ENCODE results near the gene UQCC5. TPM values are rescaled to one million over a fixed set of nuclear protein-coding genes. Genes with fewer than 3 reads are reported as not detected.
"Not testable (repeated sequence)": the region's sequence is repeated elsewhere in the genome, so short reads cannot be mapped to it uniquely, and the experiment has no call there.

UQCC5 gene
- total and polyA plus RNA-seq, 2 donors from 2014 or later: 26.8 to 135 TPM

DNA sequence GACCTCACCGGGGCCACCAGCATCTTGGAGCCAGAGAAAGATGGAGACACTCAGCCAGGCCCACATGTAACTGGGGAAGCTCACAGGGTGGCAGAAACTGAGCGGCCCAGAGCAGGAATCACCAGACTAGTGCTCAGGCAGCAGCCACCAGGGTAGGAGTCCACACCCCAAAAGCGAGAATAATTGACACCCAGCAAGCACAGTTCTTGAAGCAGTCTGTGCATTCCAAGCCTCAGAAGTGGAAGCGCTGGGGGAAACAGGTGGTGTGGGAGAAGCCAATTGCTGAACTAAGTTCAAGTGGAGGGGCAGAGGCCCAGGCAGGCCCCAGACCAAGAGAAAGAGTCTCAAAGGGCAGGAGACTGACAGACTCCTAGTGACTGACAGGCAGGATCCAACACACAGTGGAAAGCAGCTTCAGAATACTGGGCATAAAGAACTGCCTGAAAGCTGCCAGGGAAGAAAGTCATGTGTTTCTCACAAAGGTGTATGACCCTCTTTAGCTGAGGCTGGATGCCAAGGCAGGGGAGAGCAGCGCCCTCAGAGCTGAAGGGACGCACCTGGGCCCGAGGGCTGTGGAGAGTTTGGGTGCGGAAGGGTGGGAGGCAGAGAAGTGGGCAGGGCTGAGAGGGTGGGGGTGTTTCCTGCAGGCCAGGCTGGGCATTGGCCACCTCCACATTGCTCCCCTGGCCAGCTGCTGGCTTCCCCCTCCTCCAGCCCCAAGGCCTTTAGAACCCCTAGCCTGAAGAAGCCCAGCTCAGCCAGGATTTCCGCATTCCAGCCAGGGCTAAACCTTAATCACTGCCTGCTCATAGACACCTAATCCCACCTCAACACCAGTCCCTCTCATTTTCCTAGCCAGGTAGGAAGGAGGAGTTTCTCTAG is 10.5 kb upstream of the UQCC5 start:
- H3K9ac ChIP-seq (ENCODE audit: low read length in 3 of 3): peak overlapping the region in 1 of 3 donors; percentile 29
- H3K27me3 ChIP-seq (ENCODE audit: control insufficient read depth, insufficient read depth, low read length): no peaks in the 10 kb centered on the region
- no peak overlapping the region for H3K4me3 ChIP-seq (ENCODE audit: low read length in 3 of 3)
- H3K27ac ChIP-seq (ENCODE audit: low read depth in 2 of 2, low read length in 2 of 2): peak overlapping the region; percentile 87 to 88
- H3K9me3 ChIP-seq (ENCODE audit: control insufficient read depth in 2 of 3, insufficient read depth in 1 of 3, low read length in 3 of 3): no peaks in the 10 kb centered on the region
- H3K4me1 ChIP-seq (ENCODE audit: control insufficient read depth in 2 of 3, insufficient read depth in 2 of 3, low read depth in 1 of 3, low read length in 3 of 3): peaks cover 0 to 24% (median 5%) of the 10 kb centered on the region in 3 donors
- no peak for FAIRE-seq
- intact Hi-C loops (cut with DNase I): no loop called here
- TF ChIP-seq, protein P1, sequence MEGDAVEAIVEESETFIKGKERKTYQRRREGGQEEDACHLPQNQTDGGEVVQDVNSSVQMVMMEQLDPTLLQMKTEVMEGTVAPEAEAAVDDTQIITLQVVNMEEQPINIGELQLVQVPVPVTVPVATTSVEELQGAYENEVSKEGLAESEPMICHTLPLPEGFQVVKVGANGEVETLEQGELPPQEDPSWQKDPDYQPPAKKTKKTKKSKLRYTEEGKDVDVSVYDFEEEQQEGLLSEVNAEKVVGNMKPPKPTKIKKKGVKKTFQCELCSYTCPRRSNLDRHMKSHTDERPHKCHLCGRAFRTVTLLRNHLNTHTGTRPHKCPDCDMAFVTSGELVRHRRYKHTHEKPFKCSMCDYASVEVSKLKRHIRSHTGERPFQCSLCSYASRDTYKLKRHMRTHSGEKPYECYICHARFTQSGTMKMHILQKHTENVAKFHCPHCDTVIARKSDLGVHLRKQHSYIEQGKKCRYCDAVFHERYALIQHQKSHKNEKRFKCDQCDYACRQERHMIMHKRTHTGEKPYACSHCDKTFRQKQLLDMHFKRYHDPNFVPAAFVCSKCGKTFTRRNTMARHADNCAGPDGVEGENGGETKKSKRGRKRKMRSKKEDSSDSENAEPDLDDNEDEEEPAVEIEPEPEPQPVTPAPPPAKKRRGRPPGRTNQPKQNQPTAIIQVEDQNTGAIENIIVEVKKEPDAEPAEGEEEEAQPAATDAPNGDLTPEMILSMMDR (IDR thresholded peaks at IDR 0.05; ENCODE audit: borderline replicate concordance, extremely low read depth, insufficient read depth): no peak
- DNase-seq: peak in 4 of 5 donors; percentile 17 to 87 (median 32)
- H3K36me3 ChIP-seq (ENCODE audit: control insufficient read depth in 2 of 3, insufficient read depth in 3 of 3, low read length in 3 of 3): peaks cover 0 to 2% (median 2%) of the 10 kb centered on the region in 3 donors

DNA sequence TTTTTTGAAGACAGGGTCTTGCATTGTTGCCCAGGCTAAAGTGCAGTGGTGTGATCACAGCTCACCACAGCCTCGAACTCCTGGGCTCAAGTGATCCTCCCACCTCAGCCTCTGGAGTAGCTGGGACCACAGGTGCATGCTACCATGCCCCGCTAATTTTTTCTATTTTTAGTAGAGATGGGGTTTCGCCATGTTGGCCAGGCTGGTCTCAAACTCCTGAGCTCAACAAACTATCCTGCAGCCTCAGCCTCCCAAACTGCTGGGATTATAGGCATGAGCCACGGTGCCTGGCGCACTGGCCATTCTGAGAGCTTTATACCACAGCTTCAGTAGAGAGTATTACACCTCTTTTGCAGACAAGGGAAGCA is 9.8 kb upstream of the UQCC5 start:
- H3K9ac ChIP-seq (ENCODE audit: low read length in 3 of 3); intact Hi-C loops (cut with DNase I); H3K27me3 ChIP-seq (ENCODE audit: control insufficient read depth, insufficient read depth, low read length); DNase-seq; H3K36me3 ChIP-seq (ENCODE audit: control insufficient read depth in 2 of 3, insufficient read depth in 3 of 3, low read length in 3 of 3); H3K4me3 ChIP-seq (ENCODE audit: low read length in 3 of 3); FAIRE-seq; H3K9me3 ChIP-seq (ENCODE audit: control insufficient read depth in 2 of 3, insufficient read depth in 1 of 3, low read length in 3 of 3): not testable (repeated sequence)
- H3K4me1 ChIP-seq (ENCODE audit: control insufficient read depth in 2 of 3, insufficient read depth in 2 of 3, low read depth in 1 of 3, low read length in 3 of 3): peaks cover 0 to 24% (median 5%) of the 10 kb centered on the region in 3 donors
- H3K27ac ChIP-seq (ENCODE audit: low read depth in 2 of 2, low read length in 2 of 2): peak overlapping the region; percentile 11 to 87

DNA sequence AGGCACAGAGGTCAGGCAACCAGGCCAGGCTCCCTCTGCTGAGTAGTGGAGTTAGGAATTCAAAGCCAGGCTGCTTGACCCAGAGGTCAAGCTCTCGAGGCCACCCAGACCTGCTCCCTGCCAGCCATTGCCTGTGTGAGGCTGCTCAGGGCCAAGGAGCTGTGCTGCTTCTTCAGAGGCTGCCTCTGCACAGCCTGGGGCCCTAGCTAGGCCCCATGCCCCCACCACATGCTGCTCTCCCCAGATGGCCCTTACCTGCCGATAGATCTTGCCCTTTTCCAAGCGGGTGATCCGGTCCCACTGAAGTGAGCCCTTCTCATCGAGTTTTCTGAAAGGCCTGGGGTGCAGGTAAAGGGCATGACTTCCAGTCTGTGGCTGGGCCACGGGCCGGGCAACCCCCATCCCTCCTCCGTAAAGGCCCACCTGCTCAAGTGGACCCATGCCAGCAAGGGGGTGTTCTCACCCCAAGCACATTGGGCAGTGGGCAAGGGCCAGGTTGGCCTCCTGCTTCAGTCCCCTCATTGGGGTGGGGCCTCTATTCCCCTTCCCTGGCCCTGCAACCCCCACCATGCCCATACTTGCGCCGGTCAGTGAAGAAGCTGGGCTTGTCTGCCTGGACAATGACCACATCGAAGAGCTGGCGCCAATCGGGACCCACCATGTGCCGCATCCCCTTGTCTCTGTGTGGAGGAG is 9.2 kb upstream of the UQCC5 start:
- Histone ChIP-seq H3K36me3 (ENCODE audit: control insufficient read depth in 2 of 3, insufficient read depth in 3 of 3, low read length in 3 of 3) (peaks cover 0 to 2% (median 2%) of the 10 kb centered on the region in 3 donors), H3K9ac (ENCODE audit: low read length in 3 of 3) (no peak overlapping the region), H3K9me3 (ENCODE audit: control insufficient read depth in 2 of 3, insufficient read depth in 1 of 3, low read length in 3 of 3) (no peaks in the 10 kb centered on the region), H3K27ac (ENCODE audit: low read depth in 2 of 2, low read length in 2 of 2) (peak overlapping the region in 1 of 2 donors; percentile 23), H3K27me3 (ENCODE audit: control insufficient read depth, insufficient read depth, low read length) (no peaks in the 10 kb centered on the region), H3K4me3 (ENCODE audit: low read length in 3 of 3) (no peak overlapping the region), H3K4me1 (ENCODE audit: control insufficient read depth in 2 of 3, insufficient read depth in 2 of 3, low read depth in 1 of 3, low read length in 3 of 3) (peaks cover 0 to 24% (median 5%) of the 10 kb centered on the region in 3 donors)
- TF ChIP-seq, protein P1 (IDR thresholded peaks at IDR 0.05; ENCODE audit: borderline replicate concordance, extremely low read depth, insufficient read depth): no peak
- intact Hi-C loops (cut with DNase I): no loop called here
- no peak for FAIRE-seq
- peak in 2 of 5 donors; percentile 37 to 55 for DNase-seq
